Type B pancreatic cell (in vitro differentiated cells): ENCODE data around the gene KCNJ6. TPM values are rescaled to one million over a fixed set of nuclear protein-coding genes. Genes with fewer than 3 reads are reported as not detected.

ENCODE experiments used
- DNase-seq: peaks from one replicate; pipeline ENCODE4 v3.0.0; 2021; ENCODE audit warnings: mixed read lengths; ENCODE audit not compliant: unreplicated experiment; ENCODE audit errors: extremely low spot score
- H3K27ac Mint-ChIP-seq: 2 replicates; pipeline ENCODE4 v1.8.0; 2021; ENCODE audit warnings: mild to moderate bottlenecking, mixed read lengths
- H3K27me3 Mint-ChIP-seq: 2 replicates; pipeline ENCODE4 v1.8.0; 2021; ENCODE audit warnings: mixed read lengths
- H3K36me3 Mint-ChIP-seq: 2 replicates; pipeline ENCODE4 v1.8.0; 2021; ENCODE audit warnings: mixed read lengths
- H3K4me1 Mint-ChIP-seq: one replicate; pipeline ENCODE4 v1.8.0; 2021; ENCODE audit warnings: mixed read lengths; ENCODE audit not compliant: unreplicated experiment
- H3K4me3 Mint-ChIP-seq: 2 replicates; pipeline ENCODE4 v1.8.0; 2021; ENCODE audit warnings: mild to moderate bottlenecking, mixed read lengths
- H3K9me3 Mint-ChIP-seq: 2 replicates; pipeline ENCODE4 v1.8.0; 2021; ENCODE audit warnings: mixed read lengths
- CTCF ChIP-seq: fragments of 200-600 bp; sonication (generic); conservative IDR thresholded peaks from 2 replicates; pipeline ENCODE4 v1.5.0; 2021; ENCODE audit warnings: antibody characterized with exemption, mild to moderate bottlenecking
- total RNA-seq: library from RNA; stranded (reverse); gene quantifications from 2 replicates; pipeline ENCODE4 v1.2.1, GENCODE V29; 2021; ENCODE audit warnings: low replicate concordance

The KCNJ6 gene
- total RNA-seq, 1 donor from 2014 or later: 2.1 TPM

- H3K9me3 Mint-ChIP-seq: no peaks in the 10 kb centered on the region
- H3K27me3 Mint-ChIP-seq: no peaks in the 10 kb centered on the region
- no peaks in the 10 kb centered on the region for H3K4me1 Mint-ChIP-seq
- no peak overlapping the region for H3K4me3 Mint-ChIP-seq
- TF ChIP-seq CTCF: no peak
- H3K27ac Mint-ChIP-seq: no peak overlapping the region
- DNase-seq: no peak
- no peaks in the 10 kb centered on the region for H3K36me3 Mint-ChIP-seq
Measured at GRCh38 chr21:37944496-37944895, 28.2 kb upstream of the KCNJ6 start.

- no peak overlapping the region for H3K27ac Mint-ChIP-seq
Measured at GRCh38 chr21:37940691-37941090, 24.4 kb upstream of the KCNJ6 start.

GRCh38 chr21:37939838-37940237 is 23.6 kb upstream of the KCNJ6 start:
- no peaks in the 10 kb centered on the region for H3K27me3 Mint-ChIP-seq
- H3K4me1 Mint-ChIP-seq: no peaks in the 10 kb centered on the region
- H3K4me3 Mint-ChIP-seq: no peak overlapping the region
- no peak for DNase-seq
- H3K27ac Mint-ChIP-seq: no peak overlapping the region
- no peak for TF ChIP-seq CTCF
- H3K9me3 Mint-ChIP-seq: no peaks in the 10 kb centered on the region
- H3K36me3 Mint-ChIP-seq: no peaks in the 10 kb centered on the region

More at GRCh38 chr21:37940691-37941090, 24.4 kb upstream of the KCNJ6 start:
- Mint-ChIP-seq H3K36me3 (no peaks in the 10 kb centered on the region), H3K4me3 (no peak overlapping the region), H3K9me3 (no peaks in the 10 kb centered on the region), H3K4me1 (no peaks in the 10 kb centered on the region), H3K27me3 (no peaks in the 10 kb centered on the region)
- DNase-seq: no peak
- TF ChIP-seq CTCF: no peak

GRCh38 chr21:37939251-37939650 is 23.0 kb upstream of the KCNJ6 start:
- H3K9me3 Mint-ChIP-seq: no peaks in the 10 kb centered on the region
- H3K27ac Mint-ChIP-seq: no peak overlapping the region
- no peak for DNase-seq
- TF ChIP-seq CTCF: no peak
- no peaks in the 10 kb centered on the region for H3K4me1 Mint-ChIP-seq
- no peaks in the 10 kb centered on the region for H3K27me3 Mint-ChIP-seq
- no peaks in the 10 kb centered on the region for H3K36me3 Mint-ChIP-seq
- H3K4me3 Mint-ChIP-seq: no peak overlapping the region

GRCh38 chr21:37937668-37938067 is 21.4 kb upstream of the KCNJ6 start:
- TF ChIP-seq CTCF: no peak
- H3K27ac Mint-ChIP-seq: no peak overlapping the region
- no peak for DNase-seq
- peaks cover 4% of the 10 kb centered on the region for H3K9me3 Mint-ChIP-seq
- no peaks in the 10 kb centered on the region for H3K4me1 Mint-ChIP-seq
- no peaks in the 10 kb centered on the region for H3K36me3 Mint-ChIP-seq
- no peaks in the 10 kb centered on the region for H3K27me3 Mint-ChIP-seq
- H3K4me3 Mint-ChIP-seq: no peak overlapping the region
